Liver (tissue), 9 donors: ENCODE results near the gene RNF220. TPM values are rescaled to one million over a fixed set of nuclear protein-coding genes. Genes with fewer than 3 reads are reported as not detected.

Experiments
- DNase-seq: peaks from one replicate; pipeline ENCODE4 v3.0.0-alpha.2; 2017; ENCODE audit warnings: low spot score
- H3K27ac ChIP-seq, 2 donors: one replicate each; pipeline ENCODE4 v1.7.0; 2013; ENCODE audit warnings: inconsistent platforms in 2 of 2, low read length in 2 of 2, control low read depth in 1 of 2, low read depth in 1 of 2, mild to moderate bottlenecking in 1 of 2
- H3K27me3 ChIP-seq, 4 donors: one replicate each; pipeline versions ENCODE4 v1.6.1 to v1.7.0; 2013; ENCODE audit warnings: low read length in 3 of 4, inconsistent platforms in 1 of 4, mild to moderate bottlenecking in 1 of 4, moderate library complexity in 1 of 4; ENCODE audit not compliant: control insufficient read depth in 4 of 4, insufficient read depth in 4 of 4
- H3K36me3 ChIP-seq, 4 donors: one replicate each; pipeline versions ENCODE4 v1.6.1 to v1.7.0; 2013; ENCODE audit warnings: low read length in 3 of 4, mild to moderate bottlenecking in 3 of 4, low read depth in 1 of 4, moderate library complexity in 1 of 4; ENCODE audit not compliant: control insufficient read depth in 4 of 4, insufficient read depth in 3 of 4
- H3K4me1 ChIP-seq, 4 donors: one replicate each; pipeline versions ENCODE4 v1.6.1 to v1.7.0; 2013; ENCODE audit warnings: low read length in 3 of 4, mild to moderate bottlenecking in 3 of 4, moderate library complexity in 1 of 4; ENCODE audit not compliant: control insufficient read depth in 4 of 4, insufficient read depth in 4 of 4
- H3K4me3 ChIP-seq, 3 donors: one replicate each; pipeline versions ENCODE4 v1.6.1 to v1.7.0; 2013; ENCODE audit warnings: low read length in 3 of 3, control low read depth in 1 of 3, low read depth in 1 of 3, mild to moderate bottlenecking in 1 of 3
- H3K9ac ChIP-seq, 2 donors: one replicate each; pipeline ENCODE4 v1.7.0; 2013; ENCODE audit warnings: low read length in 2 of 2, mild to moderate bottlenecking in 2 of 2, moderate library complexity in 2 of 2, control low read depth in 1 of 2, low read depth in 1 of 2
- H3K9me3 ChIP-seq, 4 donors: one replicate each; pipeline versions ENCODE4 v1.6.1 to v1.7.0; 2013; ENCODE audit warnings: low read length in 3 of 4; ENCODE audit not compliant: control insufficient read depth in 4 of 4
- EGR1 ChIP-seq, 2 donors: IDR thresholded peaks; 2 replicates each; pipeline ENCODE4 v1.6.1; 2016 to 2018; ENCODE audit warnings: antibody characterized with exemption in 2 of 2, low read depth in 2 of 2
- FOXA1 ChIP-seq: IDR thresholded peaks from 2 replicates; pipeline ENCODE4 v1.6.1; 2016; ENCODE audit warnings: antibody characterized with exemption
- FOXA2 ChIP-seq: IDR thresholded peaks from 2 replicates; pipeline ENCODE4 v1.6.1; 2016; ENCODE audit warnings: antibody characterized with exemption
- JUND ChIP-seq, 2 donors: IDR thresholded peaks; 2 replicates each; pipeline ENCODE4 v1.6.1; 2016; ENCODE audit warnings: antibody characterized with exemption in 2 of 2
- NR2F2 ChIP-seq: IDR thresholded peaks from 2 replicates; pipeline ENCODE4 v1.6.1; 2016; ENCODE audit warnings: antibody characterized with exemption
- RAD21 ChIP-seq, 2 donors: IDR thresholded peaks; 2 replicates each; pipeline ENCODE4 v1.6.1; 2016; ENCODE audit warnings: antibody characterized with exemption in 2 of 2, mild to moderate bottlenecking in 2 of 2
- RXRA ChIP-seq, 2 donors: IDR thresholded peaks; 2 replicates each; pipeline ENCODE4 v1.6.1; 2017 to 2018; ENCODE audit warnings: antibody characterized with exemption in 2 of 2, mild to moderate bottlenecking in 1 of 2
- SP1 ChIP-seq: IDR thresholded peaks from 2 replicates; pipeline ENCODE4 v1.6.1; 2018; ENCODE audit warnings: antibody characterized with exemption, mild to moderate bottlenecking
- TAF1 ChIP-seq: conservative IDR thresholded peaks from 2 replicates; pipeline ENCODE4 v1.6.1; 2016; ENCODE audit warnings: antibody characterized with exemption, mild to moderate bottlenecking
- WGBS: extraction: QIAGEN DNeasy Blood & Tissue Kit; methylation state at CpG from one replicate; pipeline ENCODE4 v1.1.7; 2013; 5-methylcytosine and 5-hydroxymethylcytosine counted together
- polyA plus RNA-seq, 2 donors: library from polyadenylated mRNA; stranded (reverse) in 1 of 2; unstranded in 1 of 2; fragments of 200-250 nt in 1 of 2; fragments of >200 nt in 1 of 2; fragmentation: Nextera tagmentation in 1 of 2; extraction: Ambion mirVana in 1 of 2; gene quantifications; one replicate each; pipeline versions ENCODE4 v1.2.1 to v1.2.3, GENCODE V29; 2013 to 2015
- total RNA-seq, 2 donors: library from RNA; depleted of rRNA; stranded (reverse); fragments of >200 nt; gene quantifications; one replicate each; pipeline ENCODE4 v1.2.3, GENCODE V29; 2014
- TF ChIP-seq, protein P1 (sequence below): IDR thresholded peaks from 2 replicates; pipeline ENCODE4 v1.6.1; 2016; ENCODE audit warnings: antibody characterized with exemption
- TF ChIP-seq, protein P2 (sequence below): IDR thresholded peaks from 2 replicates; pipeline ENCODE4 v1.6.1; 2016; ENCODE audit warnings: antibody characterized with exemption
- TF ChIP-seq, protein P3 (sequence below): IDR thresholded peaks from 2 replicates; pipeline ENCODE4 v1.6.1; 2016; ENCODE audit warnings: antibody characterized with exemption, mild to moderate bottlenecking
- TF ChIP-seq, protein P4 (sequence below): IDR thresholded peaks from 2 replicates; pipeline ENCODE4 v1.6.1; 2016; ENCODE audit warnings: antibody characterized with exemption
- donor health status: healthy.
- donor health status: healthy.
- donor health status: healthy.
- donor health status: healthy.
- donor health status: healthy.

Gene RNF220
- total and polyA plus RNA-seq, 4 donors: 18.2 to 35.8 (median 26.1) TPM

DNA sequence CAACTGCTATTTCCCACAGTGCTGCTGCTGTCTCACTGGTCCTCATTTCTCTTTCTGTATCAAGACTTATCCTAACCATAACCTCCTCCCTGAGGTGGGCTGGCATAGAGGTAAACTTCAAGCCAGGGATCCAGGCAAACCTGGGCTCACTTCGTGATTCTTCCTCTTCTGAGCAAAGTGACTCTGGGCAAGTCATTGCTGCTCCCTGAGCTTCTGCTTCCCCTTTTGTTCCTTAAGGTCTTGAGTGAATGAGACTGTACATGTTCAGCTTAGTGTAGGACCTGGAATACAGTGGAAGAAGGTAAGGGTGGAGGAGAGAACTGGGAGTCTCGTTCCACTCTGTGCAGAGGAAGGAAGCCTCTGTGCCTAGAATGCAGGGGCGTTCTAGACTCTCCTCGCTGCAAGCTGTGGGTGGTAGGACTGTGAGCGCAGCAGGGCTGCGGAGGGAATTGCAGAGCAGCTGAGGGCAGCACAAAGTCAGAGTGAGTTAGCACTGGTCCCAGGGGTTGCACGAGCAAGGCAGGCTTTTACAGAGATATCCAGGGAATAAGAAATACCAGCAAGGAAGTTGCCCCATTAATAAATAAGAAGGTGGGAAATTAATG is 38.6 kb upstream of the RNF220 start:
- no peaks in the 10 kb centered on the region for H3K36me3 ChIP-seq
- H3K27ac ChIP-seq: no peak overlapping the region
- H3K9me3 ChIP-seq: no peaks in the 10 kb centered on the region
- no peaks in the 10 kb centered on the region for H3K4me1 ChIP-seq
- H3K9ac ChIP-seq: no peak overlapping the region
- no peaks in the 10 kb centered on the region for H3K27me3 ChIP-seq
- TF ChIP-seq EGR1 (IDR thresholded peaks at IDR 0.05; ENCODE audit: low read depth in 2 of 2) (no peak), NR2F2 (no peak), FOXA2 (no peak)
- TF ChIP-seq, protein P1, sequence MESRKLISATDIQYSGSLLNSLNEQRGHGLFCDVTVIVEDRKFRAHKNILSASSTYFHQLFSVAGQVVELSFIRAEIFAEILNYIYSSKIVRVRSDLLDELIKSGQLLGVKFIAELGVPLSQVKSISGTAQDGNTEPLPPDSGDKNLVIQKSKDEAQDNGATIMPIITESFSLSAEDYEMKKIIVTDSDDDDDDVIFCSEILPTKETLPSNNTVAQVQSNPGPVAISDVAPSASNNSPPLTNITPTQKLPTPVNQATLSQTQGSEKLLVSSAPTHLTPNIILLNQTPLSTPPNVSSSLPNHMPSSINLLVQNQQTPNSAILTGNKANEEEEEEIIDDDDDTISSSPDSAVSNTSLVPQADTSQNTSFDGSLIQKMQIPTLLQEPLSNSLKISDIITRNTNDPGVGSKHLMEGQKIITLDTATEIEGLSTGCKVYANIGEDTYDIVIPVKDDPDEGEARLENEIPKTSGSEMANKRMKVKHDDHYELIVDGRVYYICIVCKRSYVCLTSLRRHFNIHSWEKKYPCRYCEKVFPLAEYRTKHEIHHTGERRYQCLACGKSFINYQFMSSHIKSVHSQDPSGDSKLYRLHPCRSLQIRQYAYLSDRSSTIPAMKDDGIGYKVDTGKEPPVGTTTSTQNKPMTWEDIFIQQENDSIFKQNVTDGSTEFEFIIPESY: no peak
- no peak for DNase-seq
- WGBS: 92% methylated on average over 7 of the region's 7 CpGs
- no peak overlapping the region for H3K4me3 ChIP-seq

DNA sequence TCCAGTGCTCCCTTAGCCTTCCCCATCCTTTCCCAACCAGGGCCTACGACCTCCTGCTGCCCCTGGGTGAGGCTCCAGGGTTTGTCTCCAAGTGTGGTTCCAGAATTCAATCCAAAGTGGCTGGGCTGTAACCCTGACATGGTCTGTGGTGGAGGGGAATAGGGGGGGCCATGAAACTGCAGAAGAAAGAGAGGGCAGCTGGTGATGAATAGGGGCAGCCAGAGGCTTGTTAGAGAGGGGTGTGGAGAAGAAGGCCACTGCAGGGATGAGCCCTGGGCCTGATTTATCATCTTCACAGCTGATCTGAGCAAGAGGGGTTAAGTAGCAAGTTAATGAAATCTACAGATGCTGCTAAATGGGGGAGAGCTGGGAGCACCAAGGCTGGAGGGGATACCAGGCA is 37.1 kb upstream of the RNF220 start:
- H3K4me3 ChIP-seq: no peak overlapping the region

DNA sequence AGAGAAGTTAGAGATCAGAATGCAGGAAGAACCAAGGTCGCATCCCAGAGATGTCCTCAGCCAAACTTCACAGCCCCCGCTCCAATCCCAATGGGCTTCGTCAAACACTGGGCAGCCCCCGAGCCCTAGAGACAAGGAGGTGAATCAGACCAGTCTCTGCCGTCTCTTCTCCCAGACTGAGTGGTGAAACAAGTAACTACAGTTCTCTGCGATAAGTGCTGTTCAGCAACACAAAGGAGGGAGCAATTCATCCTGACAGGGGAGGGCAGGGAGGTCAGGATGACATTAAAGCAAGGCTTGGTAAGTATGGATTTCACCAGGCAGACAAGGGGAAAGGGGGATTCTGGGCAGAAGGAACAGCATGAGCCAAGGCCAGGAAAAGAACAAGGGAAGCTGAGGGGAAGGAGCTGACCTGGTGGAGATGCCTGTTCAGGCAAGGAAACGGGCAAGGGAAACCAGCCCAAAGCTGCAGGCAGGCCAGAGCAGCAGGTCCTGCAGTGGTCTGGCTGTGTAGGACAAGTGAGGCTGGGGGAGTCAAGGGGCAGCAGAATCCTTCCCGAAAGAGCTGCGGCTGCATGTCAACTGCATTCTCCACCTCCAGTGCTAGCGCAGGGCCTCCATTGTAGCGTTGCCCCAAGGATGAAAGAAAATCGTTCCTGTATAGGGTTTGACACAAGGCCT is 36.4 kb upstream of the RNF220 start:
- H3K27ac ChIP-seq: no peak overlapping the region
- H3K4me3 ChIP-seq: no peak overlapping the region
- H3K9me3 ChIP-seq: no peaks in the 10 kb centered on the region
- H3K4me1 ChIP-seq: no peaks in the 10 kb centered on the region
- WGBS: 89% methylated on average over 12 of the region's 12 CpGs
- no peak for DNase-seq
- H3K9ac ChIP-seq: no peak overlapping the region
- H3K36me3 ChIP-seq: no peaks in the 10 kb centered on the region
- no peaks in the 10 kb centered on the region for H3K27me3 ChIP-seq
- TF ChIP-seq RAD21 (IDR thresholded peaks at IDR 0.05) (no peak), RXRA (IDR thresholded peaks at IDR 0.05) (no peak), FOXA1 (no peak), EGR1 (IDR thresholded peaks at IDR 0.05; ENCODE audit: low read depth in 2 of 2) (no peak), SP1 (no peak)
- TF ChIP-seq, protein P2, sequence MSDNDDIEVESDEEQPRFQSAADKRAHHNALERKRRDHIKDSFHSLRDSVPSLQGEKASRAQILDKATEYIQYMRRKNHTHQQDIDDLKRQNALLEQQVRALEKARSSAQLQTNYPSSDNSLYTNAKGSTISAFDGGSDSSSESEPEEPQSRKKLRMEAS: no peak
- TF ChIP-seq, protein P3, sequence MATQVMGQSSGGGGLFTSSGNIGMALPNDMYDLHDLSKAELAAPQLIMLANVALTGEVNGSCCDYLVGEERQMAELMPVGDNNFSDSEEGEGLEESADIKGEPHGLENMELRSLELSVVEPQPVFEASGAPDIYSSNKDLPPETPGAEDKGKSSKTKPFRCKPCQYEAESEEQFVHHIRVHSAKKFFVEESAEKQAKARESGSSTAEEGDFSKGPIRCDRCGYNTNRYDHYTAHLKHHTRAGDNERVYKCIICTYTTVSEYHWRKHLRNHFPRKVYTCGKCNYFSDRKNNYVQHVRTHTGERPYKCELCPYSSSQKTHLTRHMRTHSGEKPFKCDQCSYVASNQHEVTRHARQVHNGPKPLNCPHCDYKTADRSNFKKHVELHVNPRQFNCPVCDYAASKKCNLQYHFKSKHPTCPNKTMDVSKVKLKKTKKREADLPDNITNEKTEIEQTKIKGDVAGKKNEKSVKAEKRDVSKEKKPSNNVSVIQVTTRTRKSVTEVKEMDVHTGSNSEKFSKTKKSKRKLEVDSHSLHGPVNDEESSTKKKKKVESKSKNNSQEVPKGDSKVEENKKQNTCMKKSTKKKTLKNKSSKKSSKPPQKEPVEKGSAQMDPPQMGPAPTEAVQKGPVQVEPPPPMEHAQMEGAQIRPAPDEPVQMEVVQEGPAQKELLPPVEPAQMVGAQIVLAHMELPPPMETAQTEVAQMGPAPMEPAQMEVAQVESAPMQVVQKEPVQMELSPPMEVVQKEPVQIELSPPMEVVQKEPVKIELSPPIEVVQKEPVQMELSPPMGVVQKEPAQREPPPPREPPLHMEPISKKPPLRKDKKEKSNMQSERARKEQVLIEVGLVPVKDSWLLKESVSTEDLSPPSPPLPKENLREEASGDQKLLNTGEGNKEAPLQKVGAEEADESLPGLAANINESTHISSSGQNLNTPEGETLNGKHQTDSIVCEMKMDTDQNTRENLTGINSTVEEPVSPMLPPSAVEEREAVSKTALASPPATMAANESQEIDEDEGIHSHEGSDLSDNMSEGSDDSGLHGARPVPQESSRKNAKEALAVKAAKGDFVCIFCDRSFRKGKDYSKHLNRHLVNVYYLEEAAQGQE: no peak

More for the DNA sequence above, 37.1 kb upstream of the RNF220 start:
- Histone ChIP-seq H3K9me3 (no peaks in the 10 kb centered on the region), H3K9ac (no peak overlapping the region), H3K27ac (no peak overlapping the region), H3K27me3 (no peaks in the 10 kb centered on the region), H3K4me1 (no peaks in the 10 kb centered on the region), H3K36me3 (no peaks in the 10 kb centered on the region)
- DNase-seq: no peak
- WGBS: 79% methylated on average over 1 of the region's 1 CpG
- no peak for TF ChIP-seq TAF1
- TF ChIP-seq, protein P4, sequence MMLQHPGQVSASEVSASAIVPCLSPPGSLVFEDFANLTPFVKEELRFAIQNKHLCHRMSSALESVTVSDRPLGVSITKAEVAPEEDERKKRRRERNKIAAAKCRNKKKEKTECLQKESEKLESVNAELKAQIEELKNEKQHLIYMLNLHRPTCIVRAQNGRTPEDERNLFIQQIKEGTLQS: no peak
- TF ChIP-seq RXRA (IDR thresholded peaks at IDR 0.05): no peak
- TF ChIP-seq FOXA2: no peak
- TF ChIP-seq, protein P3: no peak
- no peak for TF ChIP-seq JUND (IDR thresholded peaks at IDR 0.05)
